ENCODE results near the gene LTBP1.

DNA sequence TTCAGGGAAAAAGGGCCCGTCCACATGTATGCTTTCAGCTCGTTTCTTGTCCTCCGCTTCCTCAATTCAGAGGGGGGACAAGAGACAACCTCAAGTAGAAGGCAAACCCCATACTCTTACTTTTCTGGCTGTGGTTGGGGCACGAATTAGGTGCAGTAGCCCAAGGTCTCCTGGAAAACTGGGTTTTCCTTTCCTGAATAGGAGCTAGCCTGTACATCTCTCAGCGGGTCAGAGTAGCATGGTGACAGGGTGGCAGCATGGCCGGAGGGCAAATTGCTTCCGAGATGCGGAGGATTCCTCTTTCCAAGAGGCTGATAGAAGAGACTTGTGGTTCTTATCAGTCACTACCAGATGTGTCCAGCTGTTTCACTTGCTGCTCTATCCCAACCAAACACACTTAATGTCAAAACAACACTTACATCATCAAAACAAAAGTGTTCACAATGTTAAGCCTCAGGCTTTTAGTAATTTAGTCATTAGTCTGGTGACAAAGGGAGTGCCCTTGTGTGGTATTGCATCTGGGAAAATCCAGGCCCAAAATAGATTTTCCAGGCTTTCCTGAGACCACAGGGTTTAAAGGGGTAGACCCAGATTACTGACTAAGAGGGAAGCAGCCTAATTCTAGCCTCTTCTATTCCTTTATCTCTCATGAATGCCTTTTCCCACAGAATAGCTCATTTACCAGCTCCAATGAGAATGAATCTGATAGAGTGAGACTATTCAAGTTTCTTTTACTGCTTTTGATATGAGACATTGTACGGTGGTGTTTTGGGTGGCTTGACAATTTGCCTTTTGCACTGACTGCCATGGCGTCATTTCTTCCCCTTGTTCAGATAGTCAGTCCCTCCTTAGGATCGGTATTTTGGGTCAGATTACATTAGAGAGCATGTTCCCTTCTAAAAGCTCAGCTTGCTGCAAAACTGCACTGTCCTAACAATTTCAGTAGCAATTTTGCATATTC, 162.0 kb downstream of the LTBP1 start:
- TF ChIP-seq RAD21 (IDR thresholded peaks at IDR 0.05): no peak
- TF ChIP-seq, protein P1, sequence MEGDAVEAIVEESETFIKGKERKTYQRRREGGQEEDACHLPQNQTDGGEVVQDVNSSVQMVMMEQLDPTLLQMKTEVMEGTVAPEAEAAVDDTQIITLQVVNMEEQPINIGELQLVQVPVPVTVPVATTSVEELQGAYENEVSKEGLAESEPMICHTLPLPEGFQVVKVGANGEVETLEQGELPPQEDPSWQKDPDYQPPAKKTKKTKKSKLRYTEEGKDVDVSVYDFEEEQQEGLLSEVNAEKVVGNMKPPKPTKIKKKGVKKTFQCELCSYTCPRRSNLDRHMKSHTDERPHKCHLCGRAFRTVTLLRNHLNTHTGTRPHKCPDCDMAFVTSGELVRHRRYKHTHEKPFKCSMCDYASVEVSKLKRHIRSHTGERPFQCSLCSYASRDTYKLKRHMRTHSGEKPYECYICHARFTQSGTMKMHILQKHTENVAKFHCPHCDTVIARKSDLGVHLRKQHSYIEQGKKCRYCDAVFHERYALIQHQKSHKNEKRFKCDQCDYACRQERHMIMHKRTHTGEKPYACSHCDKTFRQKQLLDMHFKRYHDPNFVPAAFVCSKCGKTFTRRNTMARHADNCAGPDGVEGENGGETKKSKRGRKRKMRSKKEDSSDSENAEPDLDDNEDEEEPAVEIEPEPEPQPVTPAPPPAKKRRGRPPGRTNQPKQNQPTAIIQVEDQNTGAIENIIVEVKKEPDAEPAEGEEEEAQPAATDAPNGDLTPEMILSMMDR (IDR thresholded peaks at IDR 0.05; ENCODE audit: low read depth, low read length, missing input control): no peak

Data from liver (tissue), 3 donors.